Measurements from ENCODE around the gene REEP6. TPM values are rescaled to one million over a fixed set of nuclear protein-coding genes. Genes with fewer than 3 reads are reported as not detected.

Gene REEP6
- total and polyA plus RNA-seq, 2 of the 4 experiments (the other 2 are of a cell fraction): 1.3 to 2.2 TPM

DNA sequence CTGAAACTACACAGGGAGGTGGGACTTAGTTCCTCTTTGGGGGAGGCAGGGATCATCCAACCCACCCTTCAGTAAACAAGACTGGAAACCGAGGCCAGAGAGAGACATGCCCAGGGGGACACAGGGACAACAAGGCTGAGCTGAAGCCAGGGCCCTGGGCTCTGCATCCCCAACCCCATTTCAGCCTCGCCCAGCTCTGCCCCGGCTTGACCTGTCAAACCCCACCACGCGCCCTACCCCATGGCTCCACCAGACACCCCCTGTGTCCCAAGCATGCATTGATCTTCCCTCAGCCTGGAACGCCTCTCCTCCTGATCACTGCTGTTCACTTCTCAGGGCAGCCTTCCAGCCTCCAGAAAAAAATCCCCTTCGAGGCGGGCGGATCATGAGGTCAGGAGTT lies 43.0 kb upstream of the REEP6 start:
- no peak overlapping the region for H3K4me2 ChIP-seq (ENCODE audit: low read depth, low read length)
- no peak overlapping the region for H2AK5ac ChIP-seq (ENCODE audit: low read depth, low read length)
- H4K5ac ChIP-seq (ENCODE audit: low read depth, low read length): no peak overlapping the region
- no peaks in the 10 kb centered on the region for H3K36me3 ChIP-seq (ENCODE audit: control insufficient read depth, insufficient read depth, low read length)
- H2BK15ac ChIP-seq (ENCODE audit: low read depth, low read length): no peak overlapping the region
- ATAC-seq (ENCODE audit: low read depth) (no peak), DNase-seq (no peak)
- no peak overlapping the region for H3K14ac ChIP-seq (replicated peaks; ENCODE audit: low read depth, low read length)
- ChIA-PET CTCF (no interaction called here), POLR2A (ENCODE audit: unreplicated experiment) (no interaction called here)
- H3K9me1 ChIP-seq (ENCODE audit: insufficient read depth, low read length): no peaks in the 10 kb centered on the region
- no peak overlapping the region for H3K23ac ChIP-seq (ENCODE audit: low read depth, low read length)
- H2BK20ac ChIP-seq (ENCODE audit: low read depth, low read length): no peak overlapping the region
- H2AFZ ChIP-seq (replicated peaks; ENCODE audit: low read length, poor library complexity): no peak overlapping the region
- H3K27ac ChIP-seq (ENCODE audit: insufficient read depth, low read length): no peak overlapping the region
- BruUV-seq (replicated peaks): no TSS peak
- peaks cover 0 to 5% of the 10 kb centered on the region in 2 experiments; a peak in 1 of 4 replicates for H3K79me1 ChIP-seq (ENCODE audit: low read depth in 1 of 2, low read length in 2 of 2)
- no peak overlapping the region for H4K8ac ChIP-seq (ENCODE audit: low read depth in 2 of 2, low read length in 2 of 2)
- no peak overlapping the region for H3K56ac ChIP-seq (ENCODE audit: extremely low read depth, insufficient read depth, low read length)
- 100% methylated on average over 3 of the region's 9 CpGs; no CpG with 5 or more reads in 1 of the 2 experiments for WGBS, 2 experiments (ENCODE audit: extremely low coverage in 2 of 2, insufficient read length in 1 of 2)
- H3K9ac ChIP-seq (ENCODE audit: low read depth, low read length): no peak overlapping the region
- H2AK9ac ChIP-seq (replicated peaks; ENCODE audit: low read depth, low read length, poor library complexity): no peak overlapping the region
- peaks cover 5% of the 10 kb centered on the region; the same call in 1 of the 2 replicates for H3K4me1 ChIP-seq (ENCODE audit: control insufficient read depth, insufficient read depth, low read length)
- no peak overlapping the region for H4K91ac ChIP-seq (ENCODE audit: insufficient read depth, low read depth, low read length)
- H4K20me1 ChIP-seq (ENCODE audit: insufficient read depth, low read length): peaks cover 49% of the 10 kb centered on the region
- in situ Hi-C loops (cut with MboI; ENCODE audit: low sequenced_read_pairs): no loop called here
- no peak overlapping the region for H3K4ac ChIP-seq (ENCODE audit: low read depth, low read length)
- intact Hi-C loops (cut with micrococcal nuclease): no loop called here
- H3K27me3 ChIP-seq (ENCODE audit: control insufficient read depth, insufficient read depth, low read length): peaks cover 59% of the 10 kb centered on the region
- H2BK120ac ChIP-seq (ENCODE audit: low read depth, low read length): no peak overlapping the region
- H2BK5ac ChIP-seq (ENCODE audit: low read depth, low read length, poor library complexity, severe bottlenecking): no peak overlapping the region
- no peak overlapping the region for H3K18ac ChIP-seq (ENCODE audit: low read depth, low read length)
- no peak overlapping the region for H3K4me3 ChIP-seq (ENCODE audit: insufficient read depth, low read depth, low read length)
- no peaks in the 10 kb centered on the region for H3K9me3 ChIP-seq (ENCODE audit: control insufficient read depth, insufficient read depth, low read length)
- dilution Hi-C loops (cut with HindIII; ENCODE audit: low sequenced_read_pairs, unreplicated experiment): no loop called here
- TF ChIP-seq CHD1 (IDR thresholded peaks at IDR 0.05; ENCODE audit: low read depth, low read length) (no peak), MAZ (IDR thresholded peaks at IDR 0.05; ENCODE audit: borderline replicate concordance, low read depth, low read length) (no peak), NFE2L2 (IDR thresholded peaks at IDR 0.05; ENCODE audit: low read depth, low read length) (no peak), RCOR1 (IDR thresholded peaks at IDR 0.05; ENCODE audit: insufficient replicate concordance, low read length) (no peak), SMC3 (IDR thresholded peaks at IDR 0.05; ENCODE audit: low read depth, low read length) (no peak), RFX5 (IDR thresholded peaks at IDR 0.05; ENCODE audit: low read depth, low read length) (no peak), FOS (IDR thresholded peaks at IDR 0.05; ENCODE audit: low read depth, low read length) (no peak), MAFK (IDR thresholded peaks at IDR 0.05; ENCODE audit: low read depth, low read length) (no peak), POLR2A (IDR thresholded peaks at IDR 0.05; ENCODE audit: low read depth, low read length) (no peak), RAD21 (IDR thresholded peaks at IDR 0.05; ENCODE audit: low read length) (no peak), BHLHE40 (IDR thresholded peaks at IDR 0.05; ENCODE audit: low read depth, low read length) (no peak), MXI1 (IDR thresholded peaks at IDR 0.05; ENCODE audit: borderline replicate concordance, low read depth, low read length) (no peak), CEBPB (IDR thresholded peaks at IDR 0.05; ENCODE audit: low read depth, low read length) (no peak)
- TF ChIP-seq, protein P1, sequence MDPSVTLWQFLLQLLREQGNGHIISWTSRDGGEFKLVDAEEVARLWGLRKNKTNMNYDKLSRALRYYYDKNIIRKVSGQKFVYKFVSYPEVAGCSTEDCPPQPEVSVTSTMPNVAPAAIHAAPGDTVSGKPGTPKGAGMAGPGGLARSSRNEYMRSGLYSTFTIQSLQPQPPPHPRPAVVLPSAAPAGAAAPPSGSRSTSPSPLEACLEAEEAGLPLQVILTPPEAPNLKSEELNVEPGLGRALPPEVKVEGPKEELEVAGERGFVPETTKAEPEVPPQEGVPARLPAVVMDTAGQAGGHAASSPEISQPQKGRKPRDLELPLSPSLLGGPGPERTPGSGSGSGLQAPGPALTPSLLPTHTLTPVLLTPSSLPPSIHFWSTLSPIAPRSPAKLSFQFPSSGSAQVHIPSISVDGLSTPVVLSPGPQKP (IDR thresholded peaks at IDR 0.05; ENCODE audit: borderline replicate concordance, low read depth, low read length): no peak
- TF ChIP-seq, protein P2, sequence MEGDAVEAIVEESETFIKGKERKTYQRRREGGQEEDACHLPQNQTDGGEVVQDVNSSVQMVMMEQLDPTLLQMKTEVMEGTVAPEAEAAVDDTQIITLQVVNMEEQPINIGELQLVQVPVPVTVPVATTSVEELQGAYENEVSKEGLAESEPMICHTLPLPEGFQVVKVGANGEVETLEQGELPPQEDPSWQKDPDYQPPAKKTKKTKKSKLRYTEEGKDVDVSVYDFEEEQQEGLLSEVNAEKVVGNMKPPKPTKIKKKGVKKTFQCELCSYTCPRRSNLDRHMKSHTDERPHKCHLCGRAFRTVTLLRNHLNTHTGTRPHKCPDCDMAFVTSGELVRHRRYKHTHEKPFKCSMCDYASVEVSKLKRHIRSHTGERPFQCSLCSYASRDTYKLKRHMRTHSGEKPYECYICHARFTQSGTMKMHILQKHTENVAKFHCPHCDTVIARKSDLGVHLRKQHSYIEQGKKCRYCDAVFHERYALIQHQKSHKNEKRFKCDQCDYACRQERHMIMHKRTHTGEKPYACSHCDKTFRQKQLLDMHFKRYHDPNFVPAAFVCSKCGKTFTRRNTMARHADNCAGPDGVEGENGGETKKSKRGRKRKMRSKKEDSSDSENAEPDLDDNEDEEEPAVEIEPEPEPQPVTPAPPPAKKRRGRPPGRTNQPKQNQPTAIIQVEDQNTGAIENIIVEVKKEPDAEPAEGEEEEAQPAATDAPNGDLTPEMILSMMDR (conservative IDR thresholded peaks at IDR 0.05; ENCODE audit: low read depth, low read length): no peak
- TF ChIP-seq, protein P3, sequence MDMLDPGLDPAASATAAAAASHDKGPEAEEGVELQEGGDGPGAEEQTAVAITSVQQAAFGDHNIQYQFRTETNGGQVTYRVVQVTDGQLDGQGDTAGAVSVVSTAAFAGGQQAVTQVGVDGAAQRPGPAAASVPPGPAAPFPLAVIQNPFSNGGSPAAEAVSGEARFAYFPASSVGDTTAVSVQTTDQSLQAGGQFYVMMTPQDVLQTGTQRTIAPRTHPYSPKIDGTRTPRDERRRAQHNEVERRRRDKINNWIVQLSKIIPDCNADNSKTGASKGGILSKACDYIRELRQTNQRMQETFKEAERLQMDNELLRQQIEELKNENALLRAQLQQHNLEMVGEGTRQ (IDR thresholded peaks at IDR 0.05; ENCODE audit: low read depth, low read length): no peak
